8988T (cell line): ENCODE results near the gene FRMPD1.

Experiments
- DNase-seq: peaks from one replicate; pipeline ENCODE4 v3.0.0; 2011

FRMPD1 gene

GRCh38 chr9:37784616-37785483 is 134.1 kb downstream of the FRMPD1 start, which contains the start of gene EXOSC3:
Gene EXOSC3, minus strand, starts transcription at chr9:37785064. Its CDS starts 20 bp downstream, at chr9:37785044.
- DNase-seq: peak; percentile 82

GRCh38 chr9:37787059-37787458 is 136.3 kb downstream of the FRMPD1 start:
- DNase-seq: no peak

- no peak for DNase-seq
Observed at GRCh38 chr9:37788332-37788731, 137.6 kb downstream of the FRMPD1 start.

GRCh38 chr9:37790096-37790495 is 139.3 kb downstream of the FRMPD1 start:
- no peak for DNase-seq

GRCh38 chr9:37792122-37792521 is 141.4 kb downstream of the FRMPD1 start:
- no peak for DNase-seq

GRCh38 chr9:37796232-37796631 is 145.5 kb downstream of the FRMPD1 start:
- DNase-seq: no peak
